Measurements from ENCODE around the gene PPP1CA.

PPP1CA gene

DNA sequence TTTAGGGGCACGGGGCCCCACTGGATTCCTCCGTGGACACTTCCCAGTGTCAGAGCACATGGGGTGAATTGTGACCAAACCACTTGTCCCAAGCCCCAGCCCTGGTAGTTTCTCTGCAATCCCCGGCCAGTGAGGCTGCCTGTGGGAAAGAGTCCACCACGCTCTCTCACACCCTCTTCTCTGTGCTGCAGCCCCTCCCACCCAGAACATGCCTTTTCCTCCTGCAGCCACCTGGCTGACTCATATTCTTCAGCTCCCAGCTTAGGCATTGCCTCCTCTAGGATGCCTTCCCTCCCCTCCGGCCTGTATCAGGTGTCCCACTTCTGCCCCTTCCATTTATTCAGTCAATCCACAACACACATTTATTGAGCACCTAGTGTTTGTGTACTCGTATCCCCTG, 21.2 kb upstream of the PPP1CA start:
- Histone ChIP-seq H3K4me3 (replicated peaks; ENCODE audit: insufficient read depth, low read length) (no peak overlapping the region), H3K27me3 (ENCODE audit: insufficient read depth, poor library complexity, severe bottlenecking) (no peaks in the 10 kb centered on the region), H3K27ac (replicated peaks) (no peak overlapping the region)
- no peak for DNase-seq (ENCODE audit: low read depth in 1 of 2, low spot score in 1 of 2)
- TF ChIP-seq SPI1 (IDR thresholded peaks at IDR 0.05; ENCODE audit: borderline replicate concordance, low read depth) (no peak), REST (IDR thresholded peaks at IDR 0.05; ENCODE audit: insufficient replicate concordance, low read depth) (no peak), POLR2AphosphoS5 (IDR thresholded peaks at IDR 0.05; ENCODE audit: low read depth) (no peak), GABPA (IDR thresholded peaks at IDR 0.05; ENCODE audit: low read depth) (no peak)
- TF ChIP-seq, protein P1, sequence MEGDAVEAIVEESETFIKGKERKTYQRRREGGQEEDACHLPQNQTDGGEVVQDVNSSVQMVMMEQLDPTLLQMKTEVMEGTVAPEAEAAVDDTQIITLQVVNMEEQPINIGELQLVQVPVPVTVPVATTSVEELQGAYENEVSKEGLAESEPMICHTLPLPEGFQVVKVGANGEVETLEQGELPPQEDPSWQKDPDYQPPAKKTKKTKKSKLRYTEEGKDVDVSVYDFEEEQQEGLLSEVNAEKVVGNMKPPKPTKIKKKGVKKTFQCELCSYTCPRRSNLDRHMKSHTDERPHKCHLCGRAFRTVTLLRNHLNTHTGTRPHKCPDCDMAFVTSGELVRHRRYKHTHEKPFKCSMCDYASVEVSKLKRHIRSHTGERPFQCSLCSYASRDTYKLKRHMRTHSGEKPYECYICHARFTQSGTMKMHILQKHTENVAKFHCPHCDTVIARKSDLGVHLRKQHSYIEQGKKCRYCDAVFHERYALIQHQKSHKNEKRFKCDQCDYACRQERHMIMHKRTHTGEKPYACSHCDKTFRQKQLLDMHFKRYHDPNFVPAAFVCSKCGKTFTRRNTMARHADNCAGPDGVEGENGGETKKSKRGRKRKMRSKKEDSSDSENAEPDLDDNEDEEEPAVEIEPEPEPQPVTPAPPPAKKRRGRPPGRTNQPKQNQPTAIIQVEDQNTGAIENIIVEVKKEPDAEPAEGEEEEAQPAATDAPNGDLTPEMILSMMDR (IDR thresholded peaks at IDR 0.05; ENCODE audit: insufficient read depth, low read length), result no peak

- no peaks in the 10 kb centered on the region for H3K27me3 ChIP-seq (ENCODE audit: insufficient read depth, poor library complexity, severe bottlenecking)
- TF ChIP-seq SPI1 (IDR thresholded peaks at IDR 0.05; ENCODE audit: borderline replicate concordance, low read depth) (no peak), POLR2AphosphoS5 (IDR thresholded peaks at IDR 0.05; ENCODE audit: low read depth) (no peak), GABPA (IDR thresholded peaks at IDR 0.05; ENCODE audit: low read depth) (no peak), REST (IDR thresholded peaks at IDR 0.05; ENCODE audit: insufficient replicate concordance, low read depth) (no peak)
- TF ChIP-seq, protein P1 (IDR thresholded peaks at IDR 0.05; ENCODE audit: insufficient read depth, low read length), result no peak
- peak overlapping the region; percentile 35 for H3K4me3 ChIP-seq (replicated peaks; ENCODE audit: insufficient read depth, low read length)
- H3K27ac ChIP-seq (replicated peaks), result no peak overlapping the region
- no peak for DNase-seq (ENCODE audit: low read depth in 1 of 2, low spot score in 1 of 2)
Measured at GRCh38 chr11:67421430-67422031, 19.9 kb upstream of the PPP1CA start.

DNA sequence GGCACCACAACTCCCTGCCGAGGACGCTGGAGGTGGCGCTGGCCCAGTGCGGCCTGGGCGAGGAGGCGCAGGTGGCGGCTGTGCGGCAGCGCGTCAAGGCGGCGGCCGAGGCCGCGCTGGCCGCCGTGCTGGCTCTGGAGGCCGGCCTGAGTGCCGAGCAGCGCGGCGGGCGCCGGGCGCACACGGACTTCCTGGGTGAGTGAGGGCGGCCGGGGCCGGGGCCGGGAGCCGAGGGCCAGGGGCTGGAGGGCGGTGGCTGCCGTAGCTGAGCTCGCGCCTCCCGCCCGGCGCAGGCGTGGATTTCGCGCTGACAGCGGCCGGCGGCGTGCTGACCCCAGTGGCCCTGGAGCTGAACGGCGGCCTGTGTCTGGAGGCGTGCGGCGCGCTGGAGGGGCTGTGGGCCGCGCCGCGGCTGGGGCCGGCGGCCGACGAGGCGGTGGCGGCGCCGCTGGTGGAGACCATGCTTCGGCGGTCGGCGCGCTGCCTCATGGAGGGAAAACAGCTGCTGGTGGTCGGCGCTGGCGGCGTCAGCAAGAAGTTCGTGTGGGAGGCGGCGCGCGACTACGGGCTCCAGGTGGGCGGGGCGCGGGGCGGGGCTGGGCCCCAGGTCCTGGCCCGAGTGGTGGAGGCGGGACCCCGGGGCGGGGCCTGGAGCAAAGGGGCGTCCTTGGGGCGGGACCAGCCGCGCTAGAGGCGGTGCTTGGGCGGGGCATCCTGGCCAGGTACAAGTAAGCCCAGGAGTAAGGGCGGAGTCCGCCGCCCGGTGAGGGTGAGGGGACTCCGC, 19.2 kb upstream of the PPP1CA start:
- no peak; the same call in 1 of the 2 replicates for TF ChIP-seq POLR2AphosphoS5 (IDR thresholded peaks at IDR 0.05; ENCODE audit: low read depth)
- TF ChIP-seq GABPA (IDR thresholded peaks at IDR 0.05; ENCODE audit: low read depth), result no peak
- no peak for TF ChIP-seq SPI1 (IDR thresholded peaks at IDR 0.05; ENCODE audit: borderline replicate concordance, low read depth)
- TF ChIP-seq REST (IDR thresholded peaks at IDR 0.05; ENCODE audit: insufficient replicate concordance, low read depth), result no peak
- TF ChIP-seq, protein P1 (IDR thresholded peaks at IDR 0.05; ENCODE audit: insufficient read depth, low read length), result no peak
- peak; percentile 86 to 95 for DNase-seq (ENCODE audit: low read depth in 1 of 2, low spot score in 1 of 2)
- no peak overlapping the region for H3K27ac ChIP-seq (replicated peaks)
- H3K4me3 ChIP-seq (replicated peaks; ENCODE audit: insufficient read depth, low read length), result peak overlapping the region; percentile 35
- no peaks in the 10 kb centered on the region for H3K27me3 ChIP-seq (ENCODE audit: insufficient read depth, poor library complexity, severe bottlenecking)
